GM12801 (cell line): ENCODE results near the gene RABGAP1L.

ENCODE experiments used
- TF ChIP-seq, protein P1 (sequence below): IDR thresholded peaks from one replicate; pipeline ENCODE4 v1.5.1; 2011; ENCODE audit warnings: control low read depth; ENCODE audit not compliant: insufficient read length; ENCODE audit errors: extremely low read depth

RABGAP1L gene

DNA sequence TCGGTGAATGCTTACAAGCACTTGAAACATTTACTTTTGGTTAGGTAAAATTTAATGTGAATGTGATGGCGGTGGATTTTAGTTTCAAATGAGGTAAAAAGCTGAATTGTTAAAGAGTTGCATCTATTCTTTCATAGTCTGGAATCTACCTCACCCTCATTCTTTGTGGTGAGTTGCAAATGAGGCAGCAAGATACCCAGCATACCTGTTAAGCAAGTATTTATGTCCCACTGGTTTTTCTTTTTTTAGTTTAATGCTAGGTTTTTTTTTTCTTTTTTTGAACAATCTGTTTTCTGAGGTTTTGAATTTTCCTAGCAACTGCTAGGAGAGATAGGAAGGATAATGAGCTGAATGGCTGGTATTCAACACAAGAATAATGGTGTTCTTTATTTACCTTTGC, 712.6 kb downstream of the RABGAP1L start:
- TF ChIP-seq, protein P1, sequence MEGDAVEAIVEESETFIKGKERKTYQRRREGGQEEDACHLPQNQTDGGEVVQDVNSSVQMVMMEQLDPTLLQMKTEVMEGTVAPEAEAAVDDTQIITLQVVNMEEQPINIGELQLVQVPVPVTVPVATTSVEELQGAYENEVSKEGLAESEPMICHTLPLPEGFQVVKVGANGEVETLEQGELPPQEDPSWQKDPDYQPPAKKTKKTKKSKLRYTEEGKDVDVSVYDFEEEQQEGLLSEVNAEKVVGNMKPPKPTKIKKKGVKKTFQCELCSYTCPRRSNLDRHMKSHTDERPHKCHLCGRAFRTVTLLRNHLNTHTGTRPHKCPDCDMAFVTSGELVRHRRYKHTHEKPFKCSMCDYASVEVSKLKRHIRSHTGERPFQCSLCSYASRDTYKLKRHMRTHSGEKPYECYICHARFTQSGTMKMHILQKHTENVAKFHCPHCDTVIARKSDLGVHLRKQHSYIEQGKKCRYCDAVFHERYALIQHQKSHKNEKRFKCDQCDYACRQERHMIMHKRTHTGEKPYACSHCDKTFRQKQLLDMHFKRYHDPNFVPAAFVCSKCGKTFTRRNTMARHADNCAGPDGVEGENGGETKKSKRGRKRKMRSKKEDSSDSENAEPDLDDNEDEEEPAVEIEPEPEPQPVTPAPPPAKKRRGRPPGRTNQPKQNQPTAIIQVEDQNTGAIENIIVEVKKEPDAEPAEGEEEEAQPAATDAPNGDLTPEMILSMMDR: no peak

DNA sequence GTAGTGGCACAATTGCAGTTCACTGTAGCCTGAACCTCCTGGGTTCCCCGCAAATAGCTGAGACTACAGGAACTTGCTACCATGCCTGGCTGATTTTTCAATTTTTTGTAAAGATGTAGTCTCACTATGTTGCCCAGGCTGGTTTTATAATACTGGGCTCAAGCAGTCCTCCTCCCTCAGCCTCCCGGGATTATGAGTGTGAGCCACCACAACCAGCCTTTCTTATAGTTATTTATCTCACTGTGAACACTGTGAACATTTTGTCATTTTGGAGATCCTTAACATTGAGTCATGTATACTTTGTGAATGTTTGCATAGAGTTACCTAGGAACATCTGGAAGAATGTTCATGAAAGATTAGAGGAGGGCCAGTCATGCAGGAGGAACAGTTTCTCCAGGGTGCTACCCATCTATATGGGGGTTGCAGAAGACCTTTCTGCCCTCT, 713.3 kb downstream of the RABGAP1L start:
- TF ChIP-seq, protein P1: no peak

DNA sequence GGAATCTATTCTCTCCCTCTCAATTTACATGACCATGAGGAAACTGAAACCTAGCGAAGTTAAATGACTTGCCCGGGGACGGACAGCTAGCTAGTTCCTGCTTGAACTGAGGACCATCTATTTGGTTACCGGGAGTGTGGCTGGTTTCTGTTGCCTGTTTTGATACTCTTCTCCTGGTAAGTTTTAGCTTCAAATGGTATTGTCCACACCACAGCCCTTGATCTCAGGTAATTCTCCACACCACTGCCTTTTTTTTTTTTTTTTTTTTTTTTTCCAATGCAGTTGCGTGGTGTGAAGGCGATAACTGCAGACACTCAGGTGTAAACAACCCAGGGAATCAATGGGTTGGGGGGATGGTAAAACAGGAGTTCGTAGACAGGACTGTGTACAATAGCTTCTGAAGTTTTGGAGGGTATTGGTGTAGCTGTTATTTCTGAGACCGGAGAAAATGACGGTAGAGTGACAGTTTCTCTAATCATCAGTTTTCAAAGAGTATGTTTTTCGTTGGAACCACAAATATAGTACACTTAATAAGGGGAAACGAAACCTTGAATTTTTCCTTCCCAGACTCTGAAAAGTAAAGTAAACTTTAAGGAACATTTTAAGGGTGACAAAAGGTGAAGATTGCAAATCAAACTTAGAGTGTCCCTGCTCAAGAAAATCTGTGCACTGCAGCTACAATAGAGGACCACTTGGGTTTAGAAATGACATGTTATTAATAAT, 715.2 kb downstream of the RABGAP1L start:
- TF ChIP-seq, protein P1: no peak

DNA sequence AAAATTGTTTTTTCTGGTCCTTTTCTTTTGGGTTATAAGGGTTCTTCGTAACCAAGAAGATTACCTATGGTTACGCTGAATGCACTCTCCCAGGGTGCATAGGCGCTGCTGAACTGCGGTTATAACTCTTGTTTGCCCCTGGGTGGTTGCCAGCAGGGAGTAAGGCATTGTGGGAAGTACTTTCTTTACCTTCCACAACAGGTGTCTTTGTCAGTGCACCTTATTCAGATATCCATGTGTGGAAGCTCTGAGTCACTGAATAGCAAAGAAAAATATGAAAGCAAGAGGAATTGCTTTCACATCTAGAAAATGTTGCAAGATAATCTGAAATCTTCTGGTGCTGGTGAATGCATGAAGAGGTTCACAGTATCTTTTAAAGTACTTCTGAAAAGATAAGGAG, 716.0 kb downstream of the RABGAP1L start:
- TF ChIP-seq, protein P1: no peak

DNA sequence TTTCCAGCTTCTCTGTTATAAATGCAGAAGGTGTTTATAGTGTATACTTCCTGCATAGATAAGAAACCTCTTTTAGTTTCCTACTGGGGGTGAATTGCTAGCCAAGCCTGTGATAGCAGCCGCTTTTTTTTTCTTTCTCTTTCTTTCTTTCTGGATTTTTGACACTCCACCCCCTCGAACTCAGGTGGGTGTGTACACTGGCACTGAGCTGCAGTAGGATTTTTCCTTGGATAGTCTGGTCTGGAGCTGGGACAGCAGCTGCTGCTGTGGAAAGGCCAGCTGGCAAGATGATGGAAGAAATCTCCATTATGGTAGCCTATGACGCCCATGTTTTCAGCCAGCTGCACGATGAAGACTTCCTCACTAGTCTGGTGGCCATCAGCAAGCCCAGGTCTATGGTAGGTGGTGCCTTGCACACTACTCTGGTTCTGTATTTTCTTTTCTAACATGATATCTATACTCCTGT, 717.9 kb downstream of the RABGAP1L start:
- TF ChIP-seq, protein P1: no peak

DNA sequence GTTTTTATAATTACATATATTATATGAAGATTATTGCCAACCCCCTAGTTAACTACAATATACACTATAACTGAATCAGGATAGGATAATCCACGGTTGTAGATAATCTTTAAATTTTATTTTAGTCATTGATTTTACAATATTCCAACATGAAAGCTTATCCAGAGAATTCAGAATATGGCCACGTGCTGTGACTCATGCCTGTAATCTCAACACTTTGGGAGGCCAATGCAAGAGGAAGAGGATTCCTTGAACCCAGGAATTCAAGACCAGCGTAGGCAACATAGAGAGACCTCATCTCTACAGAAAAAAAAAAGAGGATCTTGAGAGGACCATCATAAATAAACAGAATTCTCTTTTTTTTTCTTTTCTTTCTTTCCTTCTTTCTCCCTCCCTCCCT, 720.9 kb downstream of the RABGAP1L start:
- TF ChIP-seq, protein P1: no peak

DNA sequence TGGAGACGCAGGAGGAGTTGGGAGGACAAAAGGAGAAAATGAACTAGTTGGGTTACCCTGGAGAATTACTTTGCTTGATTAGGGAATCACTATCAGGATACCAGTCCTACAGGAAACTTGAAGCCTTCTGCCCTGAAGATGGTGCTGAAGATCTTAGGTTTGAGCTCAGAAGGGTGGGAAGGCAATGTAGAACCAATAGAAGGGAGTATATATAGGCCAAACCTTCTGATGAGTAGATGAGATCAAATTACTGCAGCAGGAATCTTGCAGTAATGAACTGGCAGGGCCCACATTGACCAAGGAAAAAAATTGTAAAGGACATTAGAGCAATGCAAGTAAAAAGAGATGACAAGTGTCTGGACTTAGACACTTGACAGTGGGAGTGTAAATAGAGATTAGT, 724.1 kb downstream of the RABGAP1L start:
- TF ChIP-seq, protein P1: no peak

DNA sequence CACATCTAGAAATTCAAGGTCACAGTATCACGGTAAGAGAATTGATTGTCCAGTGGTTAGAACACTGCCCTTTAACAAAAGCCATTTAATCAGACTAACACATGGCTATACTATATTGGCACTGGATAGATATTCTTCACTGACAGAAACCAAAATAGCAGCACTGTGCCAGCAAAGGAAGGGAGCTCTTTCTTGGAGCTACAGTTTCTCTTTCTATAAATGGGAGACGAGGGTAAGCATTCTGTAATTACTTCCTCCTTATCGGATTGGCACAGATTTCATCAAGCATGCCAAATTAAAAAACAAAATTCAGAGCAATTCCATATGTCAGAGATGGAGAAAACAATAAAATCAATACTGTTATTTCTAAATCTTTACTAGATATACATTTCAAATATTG, 724.7 kb downstream of the RABGAP1L start:
- TF ChIP-seq, protein P1: no peak
